Body of pancreas (tissue), 4 donors: ENCODE results near the gene CACNA1C. TPM values are rescaled to one million over a fixed set of nuclear protein-coding genes. Genes with fewer than 3 reads are reported as not detected.

Source experiments
- ATAC-seq: fragments of 150-250 bp; one replicate; pipeline ENCODE4 v1.9.1; 2016
- DNase-seq, 4 donors: peaks; one replicate each; pipeline ENCODE4 v3.0.0-alpha.2; 2019
- H3K27ac ChIP-seq, 4 donors: fragments of 200-600 bp; sonication (generic); 1 replicate in 3 of 4; 2 replicates in 1 of 4; pipeline versions ENCODE4 v1.5.1 to v1.6.1; 2016 to 2019; ENCODE audit warnings: mild to moderate bottlenecking in 1 of 4, mixed read lengths in 1 of 4, moderate library complexity in 1 of 4
- H3K27me3 ChIP-seq, 2 donors: fragments of 200-600 bp; sonication (generic); one replicate each; pipeline ENCODE4 v1.6.0; 2016; ENCODE audit warnings: mild to moderate bottlenecking in 1 of 2
- H3K36me3 ChIP-seq, 2 donors: fragments of 200-600 bp; sonication (generic); replicated peaks in 1 of 2; 2 replicates each; pipeline ENCODE4 v1.5.1; 2016; ENCODE audit warnings: low read depth in 2 of 2; ENCODE audit not compliant: insufficient read depth in 1 of 2
- H3K4me1 ChIP-seq: fragments of 200-600 bp; sonication (generic); one replicate; pipeline ENCODE4 v1.6.0; 2016
- H3K4me3 ChIP-seq, 2 donors: fragments of 200-600 bp; sonication (generic); 1 replicate in 1 of 2; 2 replicates in 1 of 2; pipeline ENCODE4 v1.5.1; 2016 to 2019
- H3K9me3 ChIP-seq, 3 donors: fragments of 200-600 bp; sonication (generic); 1 replicate in 2 of 3; 2 replicates in 1 of 3; pipeline ENCODE4 v1.5.1; 2016
- CTCF ChIP-seq, 7 experiments: fragments of 450-650 bp in 4 of 7; fragments of 200-600 bp in 3 of 7; sonication (generic) in 3 of 7; IDR thresholded peaks; one replicate each; pipeline ENCODE4 v1.5.1; 2016 to 2019; ENCODE audit warnings: antibody characterized with exemption in 7 of 7
- POLR2A ChIP-seq, 3 donors: fragments of 450-650 bp; IDR thresholded peaks; one replicate each; pipeline ENCODE4 v1.6.1; 2016; ENCODE audit warnings: antibody characterized with exemption in 3 of 3, mild to moderate bottlenecking in 2 of 3
- WGBS, 2 donors: methylation state at CpG; one replicate each; pipeline ENCODE4 v1.1.5; 2017; 5-methylcytosine and 5-hydroxymethylcytosine counted together
- intact Hi-C: fragments of 100-400 bp; cut with DNase I; formaldehyde crosslinking; loops from one replicate; pipeline ENCODE4 v1.15.1; 2023
- total RNA-seq, 2 donors: library from RNA; depleted of rRNA; stranded (reverse); fragments of >200 nt; gene quantifications; one replicate each; pipeline ENCODE4 v1.1.0, GENCODE V29; 2016

The CACNA1C gene
- total RNA-seq, 2 donors from 2014 or later: 2.3 to 4.4 TPM

GRCh38 chr12:2285462-2285861 is 232.7 kb downstream of the CACNA1C start:
- Histone ChIP-seq H3K27me3 (no peaks in the 10 kb centered on the region), H3K4me1 (no peaks in the 10 kb centered on the region), H3K4me3 (no peak overlapping the region), H3K27ac (no peak overlapping the region), H3K9me3 (no peaks in the 10 kb centered on the region), H3K36me3 (no peaks in the 10 kb centered on the region)
- ATAC-seq (no peak), DNase-seq (no peak)
- WGBS, 2 donors: 83 to 84% methylated on average over 14 of the region's 14 CpGs
- no peak for TF ChIP-seq CTCF (IDR thresholded peaks at IDR 0.05)
- no peak for TF ChIP-seq POLR2A (IDR thresholded peaks at IDR 0.05)
- intact Hi-C loops: no loop called here

- Histone ChIP-seq H3K27me3 (no peaks in the 10 kb centered on the region), H3K27ac (peak overlapping the region in 1 of 4 donors; percentile 36), H3K4me3 (no peak overlapping the region), H3K36me3 (no peaks in the 10 kb centered on the region), H3K4me1 (no peaks in the 10 kb centered on the region), H3K9me3 (no peaks in the 10 kb centered on the region)
- DNase-seq (no peak), ATAC-seq (no peak)
- 56 to 59% methylated on average over 5 of the region's 5 CpGs for WGBS, 2 donors
- intact Hi-C loops: no loop called here
- TF ChIP-seq CTCF (IDR thresholded peaks at IDR 0.05): no peak
- no peak for TF ChIP-seq POLR2A (IDR thresholded peaks at IDR 0.05)
These were observed 233.3 kb downstream of the CACNA1C start for GRCh38 chr12:2286047-2286446.

- no peaks in the 10 kb centered on the region for H3K27me3 ChIP-seq
- no peaks in the 10 kb centered on the region for H3K4me1 ChIP-seq
- no peaks in the 10 kb centered on the region for H3K36me3 ChIP-seq
- H3K4me3 ChIP-seq: no peak overlapping the region
- no peaks in the 10 kb centered on the region for H3K9me3 ChIP-seq
- ATAC-seq (peak; percentile 17), DNase-seq (peak in 1 of 4 donors; percentile 15)
- intact Hi-C loops: no loop called here
- no peak for TF ChIP-seq CTCF (IDR thresholded peaks at IDR 0.05)
- TF ChIP-seq POLR2A (IDR thresholded peaks at IDR 0.05): no peak
- H3K27ac ChIP-seq: peak overlapping the region in 1 of 4 donors; percentile 36
- 63 to 64% methylated on average over 8 to 9 of the region's 9 CpGs for WGBS, 2 donors
These were observed 233.8 kb downstream of the CACNA1C start for GRCh38 chr12:2286461-2287131.

GRCh38 chr12:2287151-2287550 is 234.4 kb downstream of the CACNA1C start:
- intact Hi-C loops: no loop called here
- TF ChIP-seq POLR2A (IDR thresholded peaks at IDR 0.05) (no peak), CTCF (IDR thresholded peaks at IDR 0.05) (no peak)
- no peak overlapping the region for H3K4me3 ChIP-seq
- H3K27me3 ChIP-seq: no peaks in the 10 kb centered on the region
- ATAC-seq (no peak), DNase-seq (no peak)
- H3K36me3 ChIP-seq: no peaks in the 10 kb centered on the region
- H3K9me3 ChIP-seq: no peaks in the 10 kb centered on the region
- peak overlapping the region in 1 of 4 donors; percentile 36 for H3K27ac ChIP-seq
- no peaks in the 10 kb centered on the region for H3K4me1 ChIP-seq
- 61 to 64% methylated on average over 12 of the region's 12 CpGs for WGBS, 2 donors

- DNase-seq (no peak), ATAC-seq (no peak)
- H3K4me3 ChIP-seq: no peak overlapping the region
- WGBS, 2 donors: 57 to 58% methylated on average over 5 of the region's 5 CpGs
- H3K4me1 ChIP-seq: no peaks in the 10 kb centered on the region
- H3K27ac ChIP-seq: no peak overlapping the region
- H3K27me3 ChIP-seq: no peaks in the 10 kb centered on the region
- intact Hi-C loops: no loop called here
- no peak for TF ChIP-seq CTCF (IDR thresholded peaks at IDR 0.05)
- TF ChIP-seq POLR2A (IDR thresholded peaks at IDR 0.05): no peak
- H3K36me3 ChIP-seq: no peaks in the 10 kb centered on the region
- no peaks in the 10 kb centered on the region for H3K9me3 ChIP-seq
These were observed 234.8 kb downstream of the CACNA1C start for GRCh38 chr12:2287589-2287988.
